Stimulated activated CD8-positive, alpha-beta memory T cell treated with anti-CD3 and anti-CD28 coated beads, Interleukin-15, amount 100 ng/mL, for 4 hours (primary cell): ENCODE measurements around the gene TNFRSF13B.
"Not testable (repeated sequence)": the region's sequence is repeated elsewhere in the genome, so short reads cannot be mapped to it uniquely, and the experiment has no call there.

Experiments used
- DNase-seq, 2 donors: peaks; one replicate each; pipeline ENCODE4 v3.0.0-alpha.2; 2020; ENCODE audit warnings: low read depth in 2 of 2

Gene TNFRSF13B

GRCh38 chr17:17004997-17005614 is 33.2 kb upstream of the TNFRSF13B start:
- not testable (repeated sequence) for DNase-seq

- no peak for DNase-seq
Observed at GRCh38 chr17:17004251-17004996, 32.5 kb upstream of the TNFRSF13B start.

GRCh38 chr17:17002731-17003715 is 31.1 kb upstream of the TNFRSF13B start:
- not testable (repeated sequence) for DNase-seq

GRCh38 chr17:17001874-17002520 is 30.1 kb upstream of the TNFRSF13B start:
- peak; percentile 47 to 48 for DNase-seq

- no peak for DNase-seq
Observed at GRCh38 chr17:17001076-17001777, 29.3 kb upstream of the TNFRSF13B start.

- no peak for DNase-seq
Observed at GRCh38 chr17:16999931-17000625, 28.2 kb upstream of the TNFRSF13B start.

- DNase-seq, result peak in 1 of 2 donors; percentile 45
Observed at GRCh38 chr17:16997514-16998429, 25.9 kb upstream of the TNFRSF13B start.

- DNase-seq, result not testable (repeated sequence)
Observed at GRCh38 chr17:16996726-16997125, 24.8 kb upstream of the TNFRSF13B start.

GRCh38 chr17:16995930-16996329 is 24.0 kb upstream of the TNFRSF13B start:
- no peak for DNase-seq

- DNase-seq, result no peak
Observed at GRCh38 chr17:16994631-16995030, 22.7 kb upstream of the TNFRSF13B start.

- peak; percentile 44 to 66 for DNase-seq
Observed at GRCh38 chr17:16991349-16992009, 19.6 kb upstream of the TNFRSF13B start.

GRCh38 chr17:16989953-16990860 is 18.3 kb upstream of the TNFRSF13B start:
- DNase-seq, result no peak

GRCh38 chr17:16989230-16989952 is 17.5 kb upstream of the TNFRSF13B start:
- DNase-seq, result no peak

GRCh38 chr17:16988749-16989229 is 16.9 kb upstream of the TNFRSF13B start:
- no peak for DNase-seq

- peak; percentile 10 to 32 for DNase-seq
Observed at GRCh38 chr17:16987830-16988601, 16.1 kb upstream of the TNFRSF13B start.
